IPS DF 4.7 (cell line): ENCODE measurements around the gene HAVCR1.

Source experiments
- DNase-seq: peaks from one replicate; pipeline ENCODE4 v3.0.0-alpha.2; 2013; ENCODE audit warnings: low spot score; ENCODE audit errors: extremely low read depth

HAVCR1 gene

GRCh38 chr5:157004893-157005551, 53.9 kb downstream of the HAVCR1 start:
- no peak for DNase-seq

- no peak for DNase-seq
These were observed 67.2 kb downstream of the HAVCR1 start for GRCh38 chr5:156991714-156992113.

GRCh38 chr5:156984064-156984463, 74.9 kb downstream of the HAVCR1 start:
- DNase-seq: no peak

GRCh38 chr5:156981481-156981880, 77.4 kb downstream of the HAVCR1 start:
- no peak for DNase-seq
